IMR-90 (cell line): ENCODE results near the gene PRDM10.

ENCODE experiments used
- BHLHE40 ChIP-seq: fragments of 150-350 bp; IDR thresholded peaks from 2 replicates; pipeline ENCODE4 v1.6.1; 2016; ENCODE audit warnings: mild to moderate bottlenecking, low read depth, low read length
- CEBPB ChIP-seq: IDR thresholded peaks from 2 replicates; pipeline ENCODE4 v1.6.1; 2012; ENCODE audit warnings: low read depth, low read length, improper control_type of control experiment
- FOS ChIP-seq: fragments of 150-350 bp; IDR thresholded peaks from 2 replicates; pipeline ENCODE4 v1.6.1; 2016; ENCODE audit warnings: low read depth, low read length
- MAFK ChIP-seq: IDR thresholded peaks from 2 replicates; pipeline ENCODE4 v1.6.1; 2012; ENCODE audit warnings: low read depth, low read length, improper control_type of control experiment
- MAZ ChIP-seq: IDR thresholded peaks from 2 replicates; pipeline ENCODE4 v1.6.1; 2012; ENCODE audit warnings: low read depth, mild to moderate bottlenecking, low read length, improper control_type of control experiment, moderate library complexity, borderline replicate concordance
- MXI1 ChIP-seq: IDR thresholded peaks from 2 replicates; pipeline ENCODE4 v1.6.1; 2012; ENCODE audit warnings: low read depth, mild to moderate bottlenecking, low read length, moderate library complexity, borderline replicate concordance
- NFE2L2 ChIP-seq: fragments of 150-350 bp; IDR thresholded peaks from 2 replicates; pipeline ENCODE4 v1.6.1; 2016; ENCODE audit warnings: low read depth, mild to moderate bottlenecking, low read length
- POLR2A ChIP-seq: IDR thresholded peaks from 2 replicates; pipeline ENCODE4 v1.6.1; 2012; ENCODE audit warnings: mild to moderate bottlenecking, low read depth, low read length
- RAD21 ChIP-seq: IDR thresholded peaks from 2 replicates; pipeline ENCODE4 v1.6.1; 2012; ENCODE audit warnings: low read length, improper control_type of control experiment
- RCOR1 ChIP-seq: IDR thresholded peaks from 2 replicates; pipeline ENCODE4 v1.6.1; 2012; ENCODE audit warnings: mild to moderate bottlenecking, low read length, improper control_type of control experiment; ENCODE audit not compliant: insufficient replicate concordance
- RFX5 ChIP-seq: IDR thresholded peaks from 2 replicates; pipeline ENCODE4 v1.8.0; 2012; ENCODE audit warnings: low read depth, mild to moderate bottlenecking, low read length, moderate library complexity
- SMC3 ChIP-seq: fragments of 150-350 bp; IDR thresholded peaks from 2 replicates; pipeline ENCODE4 v1.6.1; 2016; ENCODE audit warnings: low read depth, mild to moderate bottlenecking, antibody characterized with exemption, low read length, moderate library complexity
- TF ChIP-seq, protein P1 (sequence below): conservative IDR thresholded peaks from 2 replicates; pipeline ENCODE4 v1.5.1; 2012; ENCODE audit warnings: mild to moderate bottlenecking, low read depth, low read length, improper control_type of control experiment
- TF ChIP-seq, protein P2 (sequence below): fragments of 150-350 bp; IDR thresholded peaks from 2 replicates; pipeline ENCODE4 v1.6.1; 2017; ENCODE audit warnings: mild to moderate bottlenecking, antibody characterized with exemption, low read length, low read depth

DNA sequence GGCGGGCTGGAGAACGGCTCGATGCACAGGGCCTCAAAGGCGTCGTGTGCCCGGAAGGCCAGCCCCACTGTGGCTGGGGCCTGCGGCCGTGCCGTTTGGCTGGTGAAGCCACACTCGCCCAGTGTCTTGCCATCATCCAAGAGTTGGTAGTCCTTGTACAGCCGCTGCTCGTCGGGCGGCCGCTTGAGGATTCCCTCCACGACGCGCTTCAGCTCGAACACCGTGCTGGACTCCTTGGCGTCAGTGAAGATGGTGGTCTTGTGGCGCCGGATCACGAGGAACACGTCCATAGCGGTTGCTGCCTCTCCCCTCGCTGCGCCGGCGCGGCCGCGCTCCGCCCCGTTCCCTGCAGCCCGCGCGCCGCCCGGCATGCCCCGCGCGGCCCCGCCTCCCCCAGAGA is 30.3 kb upstream of the PRDM10 start:
- TF ChIP-seq MAFK = no peak
- TF ChIP-seq, protein P1, sequence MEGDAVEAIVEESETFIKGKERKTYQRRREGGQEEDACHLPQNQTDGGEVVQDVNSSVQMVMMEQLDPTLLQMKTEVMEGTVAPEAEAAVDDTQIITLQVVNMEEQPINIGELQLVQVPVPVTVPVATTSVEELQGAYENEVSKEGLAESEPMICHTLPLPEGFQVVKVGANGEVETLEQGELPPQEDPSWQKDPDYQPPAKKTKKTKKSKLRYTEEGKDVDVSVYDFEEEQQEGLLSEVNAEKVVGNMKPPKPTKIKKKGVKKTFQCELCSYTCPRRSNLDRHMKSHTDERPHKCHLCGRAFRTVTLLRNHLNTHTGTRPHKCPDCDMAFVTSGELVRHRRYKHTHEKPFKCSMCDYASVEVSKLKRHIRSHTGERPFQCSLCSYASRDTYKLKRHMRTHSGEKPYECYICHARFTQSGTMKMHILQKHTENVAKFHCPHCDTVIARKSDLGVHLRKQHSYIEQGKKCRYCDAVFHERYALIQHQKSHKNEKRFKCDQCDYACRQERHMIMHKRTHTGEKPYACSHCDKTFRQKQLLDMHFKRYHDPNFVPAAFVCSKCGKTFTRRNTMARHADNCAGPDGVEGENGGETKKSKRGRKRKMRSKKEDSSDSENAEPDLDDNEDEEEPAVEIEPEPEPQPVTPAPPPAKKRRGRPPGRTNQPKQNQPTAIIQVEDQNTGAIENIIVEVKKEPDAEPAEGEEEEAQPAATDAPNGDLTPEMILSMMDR = no peak
- no peak for TF ChIP-seq BHLHE40
- TF ChIP-seq MXI1 = no peak
- TF ChIP-seq RFX5 = no peak
- no peak for TF ChIP-seq POLR2A
- no peak for TF ChIP-seq NFE2L2
- TF ChIP-seq RCOR1 = no peak
- TF ChIP-seq SMC3 = no peak
- TF ChIP-seq FOS = no peak
- TF ChIP-seq MAZ = no peak
- no peak for TF ChIP-seq RAD21
- TF ChIP-seq, protein P2, sequence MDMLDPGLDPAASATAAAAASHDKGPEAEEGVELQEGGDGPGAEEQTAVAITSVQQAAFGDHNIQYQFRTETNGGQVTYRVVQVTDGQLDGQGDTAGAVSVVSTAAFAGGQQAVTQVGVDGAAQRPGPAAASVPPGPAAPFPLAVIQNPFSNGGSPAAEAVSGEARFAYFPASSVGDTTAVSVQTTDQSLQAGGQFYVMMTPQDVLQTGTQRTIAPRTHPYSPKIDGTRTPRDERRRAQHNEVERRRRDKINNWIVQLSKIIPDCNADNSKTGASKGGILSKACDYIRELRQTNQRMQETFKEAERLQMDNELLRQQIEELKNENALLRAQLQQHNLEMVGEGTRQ = no peak
- no peak for TF ChIP-seq CEBPB
